ENCODE data around the gene SULT4A1.

DNA sequence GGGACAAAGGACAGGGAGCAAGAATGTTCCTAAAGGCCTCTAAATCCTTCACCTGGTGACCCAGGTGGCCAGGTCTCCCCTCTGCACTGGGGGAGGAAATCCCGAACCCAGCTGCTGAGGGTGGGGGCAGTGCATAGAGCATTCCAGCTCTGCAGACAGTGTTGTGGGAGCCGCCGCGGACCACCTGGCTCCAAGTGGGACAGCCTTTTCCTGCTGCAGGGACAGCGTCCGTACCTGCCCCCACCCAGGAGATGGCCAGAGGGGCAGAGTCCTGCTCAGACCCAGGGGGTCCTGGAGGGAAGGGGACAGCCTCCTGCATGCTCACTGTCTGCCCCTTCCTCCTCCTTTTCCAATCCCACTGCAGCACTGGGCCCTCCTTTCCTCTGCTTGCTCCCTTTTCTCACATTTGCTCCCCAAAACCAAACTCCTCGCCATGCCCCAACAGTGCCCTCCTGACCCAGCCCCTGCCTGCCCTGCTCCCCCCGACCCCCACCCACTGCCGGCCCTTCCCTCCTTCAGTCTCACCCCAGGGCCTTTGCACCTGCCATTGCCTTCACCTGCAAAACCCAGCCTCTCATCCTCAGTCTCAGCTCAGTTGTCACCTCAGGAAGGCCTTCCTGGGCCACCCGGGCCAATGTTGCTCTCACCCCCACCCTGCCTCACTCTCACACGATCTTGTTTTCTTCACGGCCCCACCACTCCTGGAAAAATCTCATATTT is 16.7 kb upstream of the SULT4A1 start:
- TF ChIP-seq POLR2AphosphoS5 (IDR thresholded peaks at IDR 0.05; ENCODE audit: low read depth, low read length) (no peak), TAF1 (IDR thresholded peaks at IDR 0.05; ENCODE audit: borderline replicate concordance, insufficient read depth, low read length) (no peak), FOXP2 (optimal IDR thresholded peaks at IDR 0.05; ENCODE audit: borderline replicate concordance, extremely low read depth, extremely low read length, insufficient read depth) (no peak), SIN3A (IDR thresholded peaks at IDR 0.05; ENCODE audit: borderline replicate concordance, insufficient read depth, low read length) (no peak)

Measured in PFSK-1 (cell line).